WI38 (cell line): Measurements from ENCODE around the gene TSR1.
"Not testable (repeated sequence)": the region's sequence is repeated elsewhere in the genome, so short reads cannot be mapped to it uniquely, and the experiment has no call there.

Experiments used
- H3K4me3 ChIP-seq: 2 replicates; pipeline ENCODE4 v1.5.1; 2011; ENCODE audit warnings: low read depth, mild to moderate bottlenecking, control low read depth, low read length
- CTCF ChIP-seq: IDR thresholded peaks from 2 replicates; pipeline ENCODE4 v1.5.1; 2012; ENCODE audit warnings: low read depth, mild to moderate bottlenecking, control low read depth, low read length

The TSR1 gene

GRCh38 chr17:2331303-2331702, 5.0 kb downstream of the TSR1 start:
- no peak for TF ChIP-seq CTCF
- no peak overlapping the region for H3K4me3 ChIP-seq

- TF ChIP-seq CTCF = no peak
- H3K4me3 ChIP-seq = no peak overlapping the region
Observed at GRCh38 chr17:2323629-2324314, 12.5 kb downstream of the TSR1 start.

- no peak for TF ChIP-seq CTCF
- H3K4me3 ChIP-seq = no peak overlapping the region
Observed at GRCh38 chr17:2321399-2321798, 14.9 kb downstream of the TSR1 start.

GRCh38 chr17:2319051-2319450, 17.2 kb downstream of the TSR1 start:
- TF ChIP-seq CTCF = no peak
- no peak overlapping the region for H3K4me3 ChIP-seq

GRCh38 chr17:2317796-2318195, 18.5 kb downstream of the TSR1 start:
- no peak for TF ChIP-seq CTCF
- H3K4me3 ChIP-seq = no peak overlapping the region

- H3K4me3 ChIP-seq = not testable (repeated sequence)
Observed at GRCh38 chr17:2316916-2317205, 19.4 kb downstream of the TSR1 start.

- no peak for TF ChIP-seq CTCF
Observed at GRCh38 chr17:2312736-2313135, 23.5 kb downstream of the TSR1 start.

More at GRCh38 chr17:2312736-2313135, 23.5 kb downstream of the TSR1 start:
- H3K4me3 ChIP-seq = no peak overlapping the region
